HG03097 (cell line): ENCODE measurements around the gene KANK2.
"Not testable (repeated sequence)": the region's sequence is repeated elsewhere in the genome, so short reads cannot be mapped to it uniquely, and the experiment has no call there.

ENCODE experiments used
- ATAC-seq: cut with Tn5 transposase; IDR thresholded peaks from one replicate; pipeline ENCODE4 v1.9.1; 2021; ENCODE audit not compliant: unreplicated experiment, low FRiP score

The KANK2 gene

GRCh38 chr19:11198769-11199424 lies 1.6 kb upstream of the KANK2 start:
- ATAC-seq, result no peak

- ATAC-seq, result no peak
These were observed 810 bp upstream of the KANK2 start for GRCh38 chr19:11198175-11198534.

GRCh38 chr19:11196406-11197287 lies 698 bp downstream of the KANK2 start:
- ATAC-seq, result no peak

GRCh38 chr19:11195681-11196080 lies 1.7 kb downstream of the KANK2 start:
- no peak for ATAC-seq

GRCh38 chr19:11194656-11195558 lies 2.4 kb downstream of the KANK2 start:
- ATAC-seq, result no peak

- no peak for ATAC-seq
These were observed 3.2 kb downstream of the KANK2 start for GRCh38 chr19:11194173-11194572.

GRCh38 chr19:11192957-11193939 lies 4.1 kb downstream of the KANK2 start:
- no peak for ATAC-seq

- ATAC-seq, result no peak
These were observed 5.4 kb downstream of the KANK2 start for GRCh38 chr19:11191934-11192333.

GRCh38 chr19:11191273-11191755 lies 6.0 kb downstream of the KANK2 start:
- no peak for ATAC-seq

GRCh38 chr19:11190501-11190900 lies 6.8 kb downstream of the KANK2 start:
- ATAC-seq, result no peak

GRCh38 chr19:11187441-11187840 lies 9.9 kb downstream of the KANK2 start:
- ATAC-seq, result no peak

GRCh38 chr19:11182994-11183393 lies 14.4 kb downstream of the KANK2 start:
- ATAC-seq, result no peak

GRCh38 chr19:11181488-11181887 lies 15.9 kb downstream of the KANK2 start:
- no peak for ATAC-seq

- not testable (repeated sequence) for ATAC-seq
These were observed 16.4 kb downstream of the KANK2 start for GRCh38 chr19:11180975-11181374.

GRCh38 chr19:11180346-11180745 lies 17.0 kb downstream of the KANK2 start:
- no peak for ATAC-seq

- no peak for ATAC-seq
These were observed 17.5 kb downstream of the KANK2 start for GRCh38 chr19:11179716-11180297.

- not testable (repeated sequence) for ATAC-seq
These were observed 18.2 kb downstream of the KANK2 start for GRCh38 chr19:11179145-11179465.

- ATAC-seq, result no peak
These were observed 19.8 kb downstream of the KANK2 start for GRCh38 chr19:11177592-11177991.

- no peak for ATAC-seq
These were observed 20.7 kb downstream of the KANK2 start for GRCh38 chr19:11176466-11177193.
